ENCODE results near the gene PDE4D.

DNA sequence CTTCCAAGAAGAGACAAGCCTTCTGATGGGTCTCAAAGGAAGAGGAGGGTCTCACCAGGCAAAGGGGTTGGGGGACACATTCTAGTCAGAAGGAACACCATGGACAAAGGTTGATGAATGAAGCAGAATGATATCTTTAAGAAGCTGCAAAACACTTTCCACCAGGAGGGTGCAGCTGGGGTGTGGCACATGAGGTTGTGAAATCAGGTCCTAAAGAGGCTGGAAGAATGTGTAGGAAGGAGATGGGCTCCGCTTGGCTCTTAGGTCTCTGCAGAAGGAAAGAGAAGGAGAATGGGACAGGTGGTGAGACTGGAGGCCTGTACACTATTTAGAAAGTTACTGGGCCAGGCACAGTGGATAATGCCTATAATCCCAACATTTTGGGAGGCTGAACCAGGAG lies 328.6 kb downstream of the PDE4D start:
- TF ChIP-seq EZH2 (IDR thresholded peaks at IDR 0.05; ENCODE audit: insufficient read depth, poor library complexity, severe bottlenecking) = no peak
- TF ChIP-seq EZH2phosphoT487 (IDR thresholded peaks at IDR 0.05; ENCODE audit: insufficient read depth, low read depth) = no peak

All from GM23248 (cell line).